NT2/D1 (cell line): Measurements from ENCODE around the gene RAP1B.

ENCODE experiments used
- DNase-seq: peaks from one replicate; pipeline ENCODE4 v3.0.0-alpha.2; 2011; ENCODE audit warnings: low read depth, low spot score
- H3K27me3 ChIP-seq: 2 replicates; pipeline ENCODE4 v1.6.0; 2011; ENCODE audit warnings: mild to moderate bottlenecking; ENCODE audit not compliant: insufficient read length, insufficient read depth
- H3K36me3 ChIP-seq: 2 replicates; pipeline ENCODE4 v1.6.1; 2011; ENCODE audit warnings: mild to moderate bottlenecking, low read length, mixed read lengths; ENCODE audit not compliant: insufficient read depth, insufficient read length
- H3K4me1 ChIP-seq: 2 replicates; pipeline ENCODE4 v1.5.1; 2011; ENCODE audit not compliant: insufficient read depth, insufficient read length
- H3K4me3 ChIP-seq: 2 replicates; pipeline ENCODE4 v1.5.1; 2011; ENCODE audit warnings: low read depth; ENCODE audit not compliant: insufficient read length
- H3K9ac ChIP-seq: 2 replicates; pipeline ENCODE4 v1.6.0; 2011; ENCODE audit warnings: low read depth; ENCODE audit not compliant: insufficient read length
- H3K9me3 ChIP-seq: 2 replicates; pipeline ENCODE4 v1.5.1; 2011; ENCODE audit warnings: mild to moderate bottlenecking, low read length; ENCODE audit not compliant: insufficient read depth
- SUZ12 ChIP-seq: IDR thresholded peaks from 2 replicates; pipeline ENCODE4 v1.6.1; 2011; ENCODE audit not compliant: insufficient read length, insufficient read depth; ENCODE audit errors: extremely low read depth
- YY1 ChIP-seq: IDR thresholded peaks from 2 replicates; pipeline ENCODE4 v1.6.1; 2011; ENCODE audit not compliant: insufficient read length, insufficient read depth
- ZNF274 ChIP-seq: IDR thresholded peaks from 2 replicates; pipeline ENCODE4 v1.6.1; 2011; ENCODE audit warnings: mild to moderate bottlenecking, low read depth, low read length

RAP1B gene

GRCh38 chr12:68591734-68592418 is 18.8 kb upstream of the RAP1B start:
- Histone ChIP-seq H3K9ac (no peak overlapping the region), H3K36me3 (no peaks in the 10 kb centered on the region), H3K4me3 (no peak overlapping the region), H3K9me3 (peaks cover 30% of the 10 kb centered on the region), H3K27me3 (no peaks in the 10 kb centered on the region), H3K4me1 (no peaks in the 10 kb centered on the region)
- TF ChIP-seq ZNF274 (no peak), YY1 (no peak), SUZ12 (no peak)
- no peak for DNase-seq

GRCh38 chr12:68595241-68595640 is 15.5 kb upstream of the RAP1B start:
- no peaks in the 10 kb centered on the region for H3K27me3 ChIP-seq
- no peak for DNase-seq
- no peaks in the 10 kb centered on the region for H3K4me1 ChIP-seq
- H3K9me3 ChIP-seq, result peaks cover 12% of the 10 kb centered on the region
- H3K4me3 ChIP-seq, result no peak overlapping the region
- no peak overlapping the region for H3K9ac ChIP-seq
- H3K36me3 ChIP-seq, result no peaks in the 10 kb centered on the region
- no peak for TF ChIP-seq YY1
- no peak for TF ChIP-seq SUZ12
- no peak for TF ChIP-seq ZNF274

GRCh38 chr12:68601767-68602166 is 8.9 kb upstream of the RAP1B start:
- no peaks in the 10 kb centered on the region for H3K9me3 ChIP-seq
- no peaks in the 10 kb centered on the region for H3K27me3 ChIP-seq
- no peak for TF ChIP-seq ZNF274
- TF ChIP-seq YY1, result no peak
- TF ChIP-seq SUZ12, result no peak
- H3K36me3 ChIP-seq, result no peaks in the 10 kb centered on the region
- no peak overlapping the region for H3K9ac ChIP-seq
- no peak overlapping the region for H3K4me3 ChIP-seq
- no peak for DNase-seq
- no peaks in the 10 kb centered on the region for H3K4me1 ChIP-seq

- no peak for TF ChIP-seq SUZ12
- no peak for TF ChIP-seq YY1
- TF ChIP-seq ZNF274, result no peak
- H3K27me3 ChIP-seq, result no peaks in the 10 kb centered on the region
These were observed 8.0 kb upstream of the RAP1B start for GRCh38 chr12:68602720-68603119.

GRCh38 chr12:68608191-68608590 is 2.5 kb upstream of the RAP1B start:
- H3K9me3 ChIP-seq, result no peaks in the 10 kb centered on the region

More at GRCh38 chr12:68602720-68603119, 8.0 kb upstream of the RAP1B start:
- Histone ChIP-seq H3K9me3 (no peaks in the 10 kb centered on the region), H3K4me3 (no peak overlapping the region), H3K9ac (no peak overlapping the region), H3K4me1 (no peaks in the 10 kb centered on the region), H3K36me3 (no peaks in the 10 kb centered on the region)
- no peak for DNase-seq

GRCh38 chr12:68609998-68610369 is 715 bp upstream of the RAP1B start:
- peak overlapping the region; percentile 84 for H3K4me3 ChIP-seq
- no peaks in the 10 kb centered on the region for H3K4me1 ChIP-seq
- H3K36me3 ChIP-seq, result peaks cover 13% of the 10 kb centered on the region
- peak overlapping the region; percentile 91 for H3K9ac ChIP-seq
- no peak for DNase-seq
- H3K9me3 ChIP-seq, result no peaks in the 10 kb centered on the region
- H3K27me3 ChIP-seq, result no peaks in the 10 kb centered on the region
- TF ChIP-seq YY1, result no peak
- no peak for TF ChIP-seq ZNF274
- TF ChIP-seq SUZ12, result no peak

More at GRCh38 chr12:68608191-68608590, 2.5 kb upstream of the RAP1B start:
- H3K4me1 ChIP-seq, result no peaks in the 10 kb centered on the region
- TF ChIP-seq YY1, result no peak
- no peak for TF ChIP-seq SUZ12
- TF ChIP-seq ZNF274, result no peak
- H3K4me3 ChIP-seq, result no peak overlapping the region
- no peaks in the 10 kb centered on the region for H3K27me3 ChIP-seq
- no peak overlapping the region for H3K9ac ChIP-seq
- H3K36me3 ChIP-seq, result peaks cover 5% of the 10 kb centered on the region
- DNase-seq, result no peak

- peak overlapping the region; percentile 92 for H3K9ac ChIP-seq
- no peaks in the 10 kb centered on the region for H3K27me3 ChIP-seq
- peak overlapping the region; percentile 84 for H3K4me3 ChIP-seq
- no peaks in the 10 kb centered on the region for H3K9me3 ChIP-seq
- TF ChIP-seq YY1, result no peak
- TF ChIP-seq ZNF274, result no peak
- no peak for TF ChIP-seq SUZ12
- DNase-seq, result no peak
- no peaks in the 10 kb centered on the region for H3K4me1 ChIP-seq
- H3K36me3 ChIP-seq, result peaks cover 15% of the 10 kb centered on the region
These were observed 551 bp downstream of the RAP1B start for GRCh38 chr12:68611094-68611805.
